T-helper 1 cell treated with Interleukin-12 subunit alpha and Interleukin-12 subunit beta and Interleukin-4 antibody, amounts not matched to agents 30 ng/mL and 1 ng/mL, for 36 hours (primary cell): Measurements from ENCODE around the gene KCNN2. TPM values are rescaled to one million over a fixed set of nuclear protein-coding genes. Genes with fewer than 3 reads are reported as not detected.

ENCODE experiments used
- intact Hi-C: fragments of 100-400 bp; cut with micrococcal nuclease; formaldehyde crosslinking; loops from one replicate; pipeline ENCODE4 v1.15.1; 2024
- total RNA-seq: library from RNA; stranded (reverse); gene quantifications from 2 replicates; pipeline ENCODE4 v1.2.3, GENCODE V29; 2022

The KCNN2 gene
- total RNA-seq, 1 donor from 2014 or later: not detected

DNA sequence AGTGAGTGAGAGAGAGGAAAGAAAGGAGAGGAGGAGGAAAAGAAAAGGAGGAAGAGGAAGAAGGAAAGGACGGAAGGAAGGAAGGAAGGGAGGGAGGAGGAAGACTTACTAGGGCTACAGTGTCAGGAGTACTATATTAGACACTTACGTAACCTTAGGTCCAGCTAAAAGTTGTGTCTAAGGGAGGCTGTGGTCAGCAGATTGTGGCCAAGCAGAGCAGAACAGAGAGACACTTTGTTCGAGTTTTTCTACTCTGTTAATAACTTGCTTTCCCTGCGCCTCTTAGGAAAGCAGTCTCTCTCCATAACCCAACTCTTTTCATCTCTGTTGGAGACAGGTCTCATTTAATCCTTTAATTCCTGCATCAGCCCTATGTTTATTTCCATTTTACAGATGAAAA lies 138.9 kb downstream of the KCNN2 start:
- intact Hi-C loops: no loop called here

DNA sequence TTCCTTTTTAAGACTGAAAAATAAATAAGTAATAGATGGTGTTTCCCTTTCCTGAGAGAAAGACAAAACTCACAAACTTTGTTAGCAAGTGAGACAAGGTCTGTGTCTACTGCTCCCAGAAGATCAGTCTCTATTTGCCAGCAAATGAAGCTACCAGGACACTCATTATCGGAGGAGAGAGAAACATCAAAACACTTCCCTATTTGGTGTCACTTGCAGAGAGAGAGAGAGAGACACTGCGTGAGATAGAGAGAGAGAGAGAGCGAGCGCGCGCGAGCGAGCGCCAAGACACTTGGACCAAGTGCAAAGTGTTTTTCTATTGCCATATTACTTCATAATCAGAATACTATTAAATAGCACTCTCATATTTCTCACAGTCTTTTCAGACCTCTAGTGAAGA lies 142.7 kb downstream of the KCNN2 start:
- intact Hi-C loops: no loop called here

DNA sequence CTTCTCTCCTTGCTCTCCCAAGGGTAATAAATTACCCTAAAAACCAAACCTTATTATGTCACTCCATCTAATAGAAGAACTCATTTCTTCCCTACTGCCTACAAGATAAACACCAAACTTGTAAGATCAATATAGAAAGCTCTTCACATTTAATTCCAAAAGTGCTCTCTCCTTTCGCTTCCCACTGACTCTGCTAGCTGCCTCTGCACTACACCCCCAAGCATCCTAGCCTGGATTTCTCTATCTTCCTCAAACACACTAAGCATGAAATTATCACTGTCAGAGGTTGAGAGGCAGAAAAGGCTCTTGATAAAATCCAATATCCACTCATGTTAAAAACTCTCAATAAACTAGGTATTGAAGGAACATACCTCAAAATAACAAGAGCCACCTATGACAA lies 162.4 kb downstream of the KCNN2 start:
- intact Hi-C loops: no loop called here

DNA sequence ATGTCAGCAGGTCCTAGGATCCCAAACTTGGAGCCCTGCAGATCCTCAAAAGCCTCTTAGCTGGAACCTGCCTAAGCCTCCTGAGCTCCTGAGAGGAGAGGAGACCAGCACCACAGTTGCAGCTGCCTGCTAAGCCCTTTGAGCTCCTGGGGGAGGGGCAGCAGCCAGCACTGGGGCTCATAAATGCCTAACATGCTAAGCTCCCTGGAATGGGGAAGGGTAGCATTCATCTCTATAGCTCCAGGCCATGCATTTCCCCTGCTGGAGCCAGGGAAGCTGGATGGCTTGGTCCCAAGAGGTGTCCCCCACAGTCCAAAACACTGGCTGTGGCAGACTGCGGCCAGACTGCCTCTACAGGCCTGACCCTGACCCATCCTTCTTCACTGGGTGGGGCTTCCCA lies 182.7 kb downstream of the KCNN2 start:
- intact Hi-C loops: no loop called here
